Lung (tissue), 12 donors: ENCODE data around the gene SCAF8. TPM values are rescaled to one million over a fixed set of nuclear protein-coding genes. Genes with fewer than 3 reads are reported as not detected.

Source experiments
- ATAC-seq: fragments of 200-7000 bp; cut with Tn5 transposase; one replicate; pipeline ENCODE4 v1.9.1; 2020; ENCODE audit warnings: moderate number of reproducible peaks; ENCODE audit not compliant: insufficient read depth, low FRiP score
- DNase-seq, 3 donors: peaks; one replicate each; pipeline ENCODE4 v3.0.0-alpha.2; 2013 to 2017
- H3K27ac ChIP-seq, 2 donors: one replicate each; pipeline ENCODE4 v1.5.1; 2013; ENCODE audit warnings: mild to moderate bottlenecking in 2 of 2, moderate library complexity in 2 of 2, control low read depth in 1 of 2, inconsistent platforms in 1 of 2, low read depth in 1 of 2, low read length in 1 of 2
- H3K27me3 ChIP-seq, 3 donors: one replicate each; pipeline ENCODE4 v1.5.1; 2013; ENCODE audit warnings: low read length in 2 of 3; ENCODE audit not compliant: control insufficient read depth in 3 of 3, insufficient read depth in 3 of 3
- H3K36me3 ChIP-seq, 4 donors: one replicate each; pipeline ENCODE4 v1.5.1; 2013; ENCODE audit warnings: low read length in 4 of 4, mild to moderate bottlenecking in 1 of 4, moderate library complexity in 1 of 4; ENCODE audit not compliant: control insufficient read depth in 4 of 4, insufficient read depth in 4 of 4
- H3K4me1 ChIP-seq, 5 donors: one replicate each; pipeline ENCODE4 v1.5.1; 2013; ENCODE audit warnings: low read length in 5 of 5, mild to moderate bottlenecking in 2 of 5, moderate library complexity in 1 of 5; ENCODE audit not compliant: control insufficient read depth in 5 of 5, insufficient read depth in 5 of 5
- H3K4me3 ChIP-seq: one replicate; pipeline ENCODE4 v1.5.1; 2013; ENCODE audit warnings: mild to moderate bottlenecking, control low read depth, moderate library complexity
- H3K9ac ChIP-seq, 2 donors: one replicate each; pipeline ENCODE4 v1.5.1; 2013; ENCODE audit warnings: low read length in 2 of 2, control low read depth in 1 of 2; ENCODE audit not compliant: insufficient read depth in 1 of 2
- H3K9me3 ChIP-seq, 4 donors: one replicate each; pipeline ENCODE4 v1.5.1; 2013; ENCODE audit warnings: low read length in 3 of 4, mild to moderate bottlenecking in 1 of 4, moderate library complexity in 1 of 4; ENCODE audit not compliant: control insufficient read depth in 4 of 4, insufficient read depth in 3 of 4
- WGBS, 2 donors: extraction: QIAGEN DNeasy Blood & Tissue Kit; methylation state at CpG; one replicate each; pipeline ENCODE4 v1.1.7; 2013; 5-methylcytosine and 5-hydroxymethylcytosine counted together
- polyA plus RNA-seq, 2 donors: library from polyadenylated mRNA; stranded (reverse); fragments of 200-250 nt; gene quantifications; one replicate each; pipeline ENCODE4 v1.2.1, GENCODE V29; 2013
- total RNA-seq, 2 donors: library from RNA; depleted of rRNA in 1 of 2; stranded (reverse); fragments of >200 nt in 1 of 2; gene quantifications; one replicate each; pipeline ENCODE4 v1.2.1, GENCODE V29; 2014 to 2021
- TF ChIP-seq, protein P1 (sequence below): IDR thresholded peaks from 2 replicates; pipeline ENCODE4 v1.5.1; 2012; ENCODE audit warnings: mild to moderate bottlenecking; ENCODE audit errors: control extremely low read depth, extremely low read depth
- donor health status: control.
- donor health status: control.
- donor health status: Bipolar disorder and iron deficiency.
- donor health status: healthy.
- donor health status: DM: yes; HTN: yes; CAD: no.

The SCAF8 gene
- total and polyA plus RNA-seq, 4 donors: 11.2 to 71.9 (median 23.6) TPM

DNA sequence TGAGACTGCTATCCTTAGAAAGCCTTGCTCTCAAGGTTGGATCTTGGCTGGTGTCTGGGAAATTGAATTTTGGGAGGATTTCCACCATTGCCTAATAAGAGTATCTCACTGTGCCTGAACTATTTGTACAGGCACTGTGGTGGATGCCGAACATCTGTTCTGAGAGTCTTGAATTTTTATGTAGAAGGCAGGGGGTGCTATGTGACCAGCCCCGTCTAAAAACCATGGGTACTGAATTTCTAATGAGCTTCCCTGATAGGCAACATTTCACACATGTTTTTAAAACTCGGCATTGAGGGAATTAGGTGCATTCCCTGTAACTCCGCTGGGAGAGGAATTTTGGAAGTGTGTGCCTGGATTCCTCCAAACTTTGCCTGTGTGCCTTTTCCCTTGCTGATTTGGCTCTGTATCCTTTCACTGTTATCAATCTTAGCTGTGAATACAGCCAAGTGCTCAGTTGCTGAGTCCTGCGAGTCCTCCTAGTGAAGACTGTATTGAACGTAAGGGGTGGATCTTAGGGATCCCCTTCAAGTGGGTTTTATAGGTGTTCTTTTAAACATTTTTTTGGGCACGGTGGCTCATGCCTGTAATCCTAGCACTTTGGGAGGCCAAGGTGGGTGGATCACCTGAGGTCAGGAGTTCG lies 27.6 kb upstream of the SCAF8 start:
- Histone ChIP-seq H3K27me3 (no peaks in the 10 kb centered on the region), H3K4me3 (no peak overlapping the region), H3K36me3 (no peaks in the 10 kb centered on the region), H3K9ac (no peak overlapping the region), H3K9me3 (no peaks in the 10 kb centered on the region), H3K27ac (no peak overlapping the region), H3K4me1 (peaks cover 0 to 5% (median 0%) of the 10 kb centered on the region in 5 donors)
- ATAC-seq (peak; percentile 62), DNase-seq (peak in 2 of 3 donors; percentile 12 to 26)
- 66 to 73% methylated on average over 8 of the region's 8 CpGs for WGBS, 2 donors
- TF ChIP-seq, protein P1, sequence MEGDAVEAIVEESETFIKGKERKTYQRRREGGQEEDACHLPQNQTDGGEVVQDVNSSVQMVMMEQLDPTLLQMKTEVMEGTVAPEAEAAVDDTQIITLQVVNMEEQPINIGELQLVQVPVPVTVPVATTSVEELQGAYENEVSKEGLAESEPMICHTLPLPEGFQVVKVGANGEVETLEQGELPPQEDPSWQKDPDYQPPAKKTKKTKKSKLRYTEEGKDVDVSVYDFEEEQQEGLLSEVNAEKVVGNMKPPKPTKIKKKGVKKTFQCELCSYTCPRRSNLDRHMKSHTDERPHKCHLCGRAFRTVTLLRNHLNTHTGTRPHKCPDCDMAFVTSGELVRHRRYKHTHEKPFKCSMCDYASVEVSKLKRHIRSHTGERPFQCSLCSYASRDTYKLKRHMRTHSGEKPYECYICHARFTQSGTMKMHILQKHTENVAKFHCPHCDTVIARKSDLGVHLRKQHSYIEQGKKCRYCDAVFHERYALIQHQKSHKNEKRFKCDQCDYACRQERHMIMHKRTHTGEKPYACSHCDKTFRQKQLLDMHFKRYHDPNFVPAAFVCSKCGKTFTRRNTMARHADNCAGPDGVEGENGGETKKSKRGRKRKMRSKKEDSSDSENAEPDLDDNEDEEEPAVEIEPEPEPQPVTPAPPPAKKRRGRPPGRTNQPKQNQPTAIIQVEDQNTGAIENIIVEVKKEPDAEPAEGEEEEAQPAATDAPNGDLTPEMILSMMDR: no peak

DNA sequence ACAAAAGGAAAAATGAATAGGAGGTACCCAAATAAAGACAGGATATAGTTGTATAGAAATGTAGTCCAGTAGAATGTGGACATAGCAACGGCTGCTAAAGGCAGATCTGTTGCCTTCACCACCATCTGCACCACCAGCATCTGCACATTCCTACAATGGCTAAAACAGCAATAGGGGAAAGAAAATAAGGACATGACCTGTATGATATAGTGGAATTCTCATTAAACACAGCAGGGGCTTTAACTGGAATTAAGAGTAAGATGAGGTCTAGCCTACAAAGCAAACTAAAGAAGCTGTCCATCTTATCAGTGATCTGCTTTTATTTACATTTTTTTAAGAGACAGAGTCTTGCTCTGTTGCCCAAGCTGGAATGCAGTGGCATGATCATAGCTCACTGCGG lies 26.8 kb upstream of the SCAF8 start:
- H3K4me3 ChIP-seq: no peak overlapping the region
- ATAC-seq: no peak

DNA sequence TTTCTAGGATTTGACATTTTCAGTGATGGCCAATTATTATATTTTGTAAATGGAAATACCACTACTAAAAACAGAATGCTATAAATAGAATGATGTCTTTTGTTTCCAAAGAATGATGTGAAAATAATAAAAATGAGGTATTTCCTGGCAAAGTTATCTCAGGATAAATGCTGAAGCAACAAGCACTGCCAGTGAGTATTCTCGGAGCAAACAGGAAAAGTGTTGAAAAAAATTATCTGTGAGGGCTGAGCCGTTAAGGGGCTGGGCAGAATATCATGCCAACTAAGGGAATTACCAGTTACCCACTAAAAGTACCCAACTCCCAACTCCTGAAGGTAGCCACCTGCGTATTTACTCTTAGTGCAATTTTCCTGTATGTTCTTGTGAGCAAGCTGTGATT lies 23.6 kb upstream of the SCAF8 start:
- no peak for ATAC-seq
- Histone ChIP-seq H3K27ac (no peak overlapping the region), H3K9ac (no peak overlapping the region), H3K4me3 (no peak overlapping the region), H3K9me3 (no peaks in the 10 kb centered on the region), H3K4me1 (peaks cover 0 to 5% (median 0%) of the 10 kb centered on the region in 5 donors), H3K36me3 (no peaks in the 10 kb centered on the region), H3K27me3 (no peaks in the 10 kb centered on the region)
- no peak for DNase-seq
- 30 to 39% methylated on average over 3 of the region's 3 CpGs for WGBS, 2 donors
- TF ChIP-seq, protein P1: no peak

More for the DNA sequence above, 26.8 kb upstream of the SCAF8 start:
- Histone ChIP-seq H3K27me3 (no peaks in the 10 kb centered on the region), H3K27ac (no peak overlapping the region), H3K9ac (no peak overlapping the region), H3K4me1 (peaks cover 0 to 5% (median 0%) of the 10 kb centered on the region in 5 donors), H3K9me3 (no peaks in the 10 kb centered on the region), H3K36me3 (no peaks in the 10 kb centered on the region)
- TF ChIP-seq, protein P1: no peak
- WGBS, 2 donors: 89 to 94% methylated on average over 2 of the region's 2 CpGs
- no peak for DNase-seq

DNA sequence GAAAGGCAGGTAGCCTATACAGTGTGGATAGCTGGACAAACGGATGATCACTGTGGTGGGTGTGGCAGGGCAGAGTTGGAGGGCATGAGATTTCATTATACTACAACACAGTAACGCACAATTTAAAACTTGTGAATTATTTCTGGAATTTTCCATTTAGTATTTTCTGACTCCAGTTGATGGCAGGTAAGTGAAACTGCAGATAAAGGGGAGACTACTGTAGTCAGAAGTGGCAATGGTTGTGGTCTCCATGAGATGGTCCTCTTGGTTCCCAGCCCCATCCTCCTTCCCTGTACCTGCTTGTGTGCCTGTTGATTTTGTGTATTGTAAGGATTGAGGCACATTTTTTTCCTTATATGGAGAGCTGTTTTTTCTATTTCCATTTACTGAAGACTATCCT lies 22.5 kb upstream of the SCAF8 start:
- Histone ChIP-seq H3K4me3 (no peak overlapping the region), H3K9me3 (no peaks in the 10 kb centered on the region), H3K36me3 (no peaks in the 10 kb centered on the region), H3K27ac (no peak overlapping the region), H3K4me1 (peaks cover 0 to 5% (median 0%) of the 10 kb centered on the region in 5 donors), H3K9ac (no peak overlapping the region), H3K27me3 (no peaks in the 10 kb centered on the region)
- ATAC-seq: no peak
- 88 to 89% methylated on average over 2 of the region's 2 CpGs for WGBS, 2 donors
- DNase-seq: no peak
- TF ChIP-seq, protein P1: no peak
